ENCODE data around the gene MRTFA.

MRTFA gene

DNA sequence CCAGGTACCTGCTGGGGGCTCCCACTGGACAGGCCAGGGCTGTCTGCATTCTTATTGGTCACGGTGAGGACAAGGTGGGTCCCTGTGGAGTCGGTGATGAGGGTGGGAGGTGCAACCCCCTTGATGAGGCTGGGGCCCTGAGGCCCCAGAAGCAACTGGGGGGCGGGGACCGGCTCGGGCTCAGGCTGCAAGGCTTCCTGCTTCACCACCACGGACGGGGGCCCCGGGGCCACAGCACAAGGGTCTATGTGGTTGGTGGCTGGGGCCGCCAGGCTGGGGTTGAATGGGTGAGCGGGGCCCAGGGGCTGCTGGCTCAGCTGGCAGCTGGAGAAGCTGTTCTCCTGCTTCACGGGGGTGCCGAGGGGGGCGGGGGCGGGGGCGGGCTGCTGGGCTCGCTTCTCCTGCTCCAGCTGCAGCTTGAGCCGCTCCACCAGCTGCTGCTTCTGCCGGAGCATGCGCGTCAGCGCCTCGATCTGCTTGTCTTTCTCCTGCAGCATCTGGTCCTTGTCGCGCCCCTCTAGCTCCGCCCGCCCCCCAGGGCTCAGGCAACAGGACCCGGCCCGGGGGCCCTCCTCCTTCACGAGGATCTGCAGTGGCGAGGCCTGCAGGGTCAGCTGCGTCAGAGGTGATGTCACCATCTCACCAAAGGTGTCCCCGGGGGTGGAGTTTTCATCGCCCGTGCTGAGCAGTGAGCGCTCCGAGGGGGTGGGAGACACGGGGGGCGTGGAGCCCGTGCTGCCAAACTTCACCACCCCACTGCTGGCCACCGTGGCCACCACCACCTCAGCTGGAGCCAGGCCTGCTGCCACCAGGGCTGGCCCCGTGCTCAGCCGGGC is 217.9 kb downstream of the MRTFA start:
- H3K27me3 ChIP-seq (ENCODE audit: control insufficient read depth, insufficient read depth, low read length) = no peaks in the 10 kb centered on the region
- H3K4me3 ChIP-seq (ENCODE audit: low read length) = no peak overlapping the region
- no peaks in the 10 kb centered on the region for H3K9me3 ChIP-seq (ENCODE audit: control insufficient read depth, low read length)
- no peak overlapping the region for H3K9ac ChIP-seq (ENCODE audit: low read length)
- H3K4me1 ChIP-seq (ENCODE audit: control insufficient read depth, insufficient read depth, low read length) = peaks cover 15% of the 10 kb centered on the region
- H3K36me3 ChIP-seq (ENCODE audit: control insufficient read depth, insufficient read depth, low read length) = peaks cover 48% of the 10 kb centered on the region

GRCh38 chr22:40417881-40418280 is 218.6 kb downstream of the MRTFA start:
- Histone ChIP-seq H3K4me1 (ENCODE audit: control insufficient read depth, insufficient read depth, low read length) (peaks cover 15% of the 10 kb centered on the region), H3K9ac (ENCODE audit: low read length) (no peak overlapping the region), H3K4me3 (ENCODE audit: low read length) (no peak overlapping the region), H3K36me3 (ENCODE audit: control insufficient read depth, insufficient read depth, low read length) (peaks cover 43% of the 10 kb centered on the region), H3K9me3 (ENCODE audit: control insufficient read depth, low read length) (no peaks in the 10 kb centered on the region), H3K27me3 (ENCODE audit: control insufficient read depth, insufficient read depth, low read length) (no peaks in the 10 kb centered on the region)

GRCh38 chr22:40417041-40417440 is 219.5 kb downstream of the MRTFA start:
- peaks cover 37% of the 10 kb centered on the region for H3K36me3 ChIP-seq (ENCODE audit: control insufficient read depth, insufficient read depth, low read length)
- no peak overlapping the region for H3K4me3 ChIP-seq (ENCODE audit: low read length)
- H3K4me1 ChIP-seq (ENCODE audit: control insufficient read depth, insufficient read depth, low read length) = peaks cover 15% of the 10 kb centered on the region

GRCh38 chr22:40416636-40417035 is 219.9 kb downstream of the MRTFA start:
- H3K27me3 ChIP-seq (ENCODE audit: control insufficient read depth, insufficient read depth, low read length) = no peaks in the 10 kb centered on the region
- peaks cover 15% of the 10 kb centered on the region for H3K4me1 ChIP-seq (ENCODE audit: control insufficient read depth, insufficient read depth, low read length)
- no peak overlapping the region for H3K9ac ChIP-seq (ENCODE audit: low read length)
- no peak overlapping the region for H3K4me3 ChIP-seq (ENCODE audit: low read length)
- peaks cover 37% of the 10 kb centered on the region for H3K36me3 ChIP-seq (ENCODE audit: control insufficient read depth, insufficient read depth, low read length)
- H3K9me3 ChIP-seq (ENCODE audit: control insufficient read depth, low read length) = no peaks in the 10 kb centered on the region

More at GRCh38 chr22:40417041-40417440, 219.5 kb downstream of the MRTFA start:
- no peak overlapping the region for H3K9ac ChIP-seq (ENCODE audit: low read length)
- no peaks in the 10 kb centered on the region for H3K9me3 ChIP-seq (ENCODE audit: control insufficient read depth, low read length)
- no peaks in the 10 kb centered on the region for H3K27me3 ChIP-seq (ENCODE audit: control insufficient read depth, insufficient read depth, low read length)

DNA sequence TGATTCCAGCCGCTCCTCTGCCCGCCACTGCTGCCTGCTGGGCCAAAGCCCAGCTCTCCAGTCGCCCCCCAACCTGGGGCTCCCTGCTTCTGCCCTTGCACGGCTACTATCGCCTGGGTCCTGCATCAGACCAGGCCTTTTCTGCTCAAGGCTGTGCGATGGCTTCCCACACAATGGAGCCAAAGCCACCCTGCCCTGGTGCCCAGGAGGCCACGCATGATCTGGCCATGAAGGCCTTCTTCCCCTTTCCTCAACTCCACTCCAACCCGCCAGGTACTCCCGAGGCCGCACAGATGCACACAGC is 220.3 kb downstream of the MRTFA start:
- H3K27me3 ChIP-seq (ENCODE audit: control insufficient read depth, insufficient read depth, low read length) = no peaks in the 10 kb centered on the region
- no peak overlapping the region for H3K9ac ChIP-seq (ENCODE audit: low read length)
- peaks cover 37% of the 10 kb centered on the region for H3K36me3 ChIP-seq (ENCODE audit: control insufficient read depth, insufficient read depth, low read length)
- H3K4me3 ChIP-seq (ENCODE audit: low read length) = no peak overlapping the region
- H3K9me3 ChIP-seq (ENCODE audit: control insufficient read depth, low read length) = no peaks in the 10 kb centered on the region
- H3K4me1 ChIP-seq (ENCODE audit: control insufficient read depth, insufficient read depth, low read length) = peaks cover 15% of the 10 kb centered on the region

DNA sequence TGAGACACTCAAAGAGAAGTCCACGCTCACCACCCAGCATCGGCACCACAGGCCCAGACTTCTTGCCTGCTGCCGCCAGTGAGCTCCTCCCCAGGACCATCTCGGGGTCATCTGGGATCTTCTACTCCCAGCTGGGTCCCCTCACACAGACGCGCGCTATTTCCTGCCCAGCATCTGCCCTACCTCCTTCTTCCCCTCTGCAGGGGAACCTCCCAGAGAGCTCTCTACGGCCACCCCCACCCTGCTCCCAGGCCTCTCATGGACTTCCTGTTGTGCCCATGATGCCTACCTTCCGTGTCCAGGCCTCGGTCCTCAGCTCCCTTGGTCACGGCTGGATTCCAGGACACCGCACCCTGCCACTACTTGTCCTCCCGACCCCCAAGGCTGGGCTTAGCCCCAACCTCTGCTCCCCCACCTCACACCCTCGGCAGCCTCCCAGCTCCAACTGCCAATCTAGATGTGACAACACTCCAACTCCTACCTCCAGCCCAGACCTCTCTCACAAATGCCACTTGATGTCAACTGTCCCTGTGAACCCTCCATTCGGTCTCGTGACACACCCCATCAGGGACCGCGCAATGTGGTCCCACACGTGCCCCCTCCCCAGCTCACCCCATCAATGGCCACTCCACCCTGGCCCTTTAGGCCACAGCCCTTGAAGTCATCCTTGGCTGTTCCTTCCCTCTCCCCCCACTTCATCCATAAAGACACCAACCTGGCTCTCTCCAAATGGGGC is 220.8 kb downstream of the MRTFA start:
- Histone ChIP-seq H3K9me3 (ENCODE audit: control insufficient read depth, low read length) (no peaks in the 10 kb centered on the region), H3K4me3 (ENCODE audit: low read length) (no peak overlapping the region), H3K27me3 (ENCODE audit: control insufficient read depth, insufficient read depth, low read length) (no peaks in the 10 kb centered on the region), H3K4me1 (ENCODE audit: control insufficient read depth, insufficient read depth, low read length) (peaks cover 17% of the 10 kb centered on the region), H3K9ac (ENCODE audit: low read length) (peak overlapping the region; percentile 8), H3K36me3 (ENCODE audit: control insufficient read depth, insufficient read depth, low read length) (peaks cover 37% of the 10 kb centered on the region)

DNA sequence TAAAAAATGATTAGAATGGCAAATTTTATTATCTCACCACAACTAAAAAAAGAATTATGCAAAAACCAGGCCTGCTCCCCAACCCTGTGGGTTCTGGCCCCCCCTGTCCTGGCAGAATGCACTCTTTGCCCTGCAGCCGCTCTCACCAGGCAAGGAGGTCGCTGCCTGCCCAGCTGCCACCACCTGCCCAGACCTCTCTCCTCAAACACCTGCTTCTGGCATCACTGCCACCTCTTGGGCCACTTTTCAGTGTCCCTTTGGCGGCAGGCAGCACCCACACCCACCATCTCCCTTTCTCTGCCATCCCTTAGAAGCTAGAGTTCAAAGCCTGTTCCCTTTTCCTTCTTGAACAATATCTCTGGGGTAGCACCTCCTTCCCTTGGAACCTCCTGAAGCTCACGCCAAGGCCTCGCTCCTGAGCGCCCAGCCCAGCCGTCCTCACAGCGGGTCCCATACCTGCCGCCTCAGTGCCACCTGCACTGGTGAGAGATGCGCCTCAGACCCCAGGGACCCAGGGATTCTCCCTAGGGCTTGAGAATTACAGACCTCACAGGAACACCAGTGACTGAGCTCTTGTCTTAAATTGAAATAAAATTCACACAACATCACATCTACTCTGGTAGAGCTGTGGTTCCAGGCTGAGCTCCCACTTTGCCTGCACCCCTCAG is 221.5 kb downstream of the MRTFA start:
- Histone ChIP-seq H3K36me3 (ENCODE audit: control insufficient read depth, insufficient read depth, low read length) (peaks cover 32% of the 10 kb centered on the region), H3K4me3 (ENCODE audit: low read length) (no peak overlapping the region), H3K9me3 (ENCODE audit: control insufficient read depth, low read length) (no peaks in the 10 kb centered on the region), H3K27me3 (ENCODE audit: control insufficient read depth, insufficient read depth, low read length) (no peaks in the 10 kb centered on the region), H3K9ac (ENCODE audit: low read length) (peak overlapping the region; percentile 8), H3K4me1 (ENCODE audit: control insufficient read depth, insufficient read depth, low read length) (peaks cover 24% of the 10 kb centered on the region)

DNA sequence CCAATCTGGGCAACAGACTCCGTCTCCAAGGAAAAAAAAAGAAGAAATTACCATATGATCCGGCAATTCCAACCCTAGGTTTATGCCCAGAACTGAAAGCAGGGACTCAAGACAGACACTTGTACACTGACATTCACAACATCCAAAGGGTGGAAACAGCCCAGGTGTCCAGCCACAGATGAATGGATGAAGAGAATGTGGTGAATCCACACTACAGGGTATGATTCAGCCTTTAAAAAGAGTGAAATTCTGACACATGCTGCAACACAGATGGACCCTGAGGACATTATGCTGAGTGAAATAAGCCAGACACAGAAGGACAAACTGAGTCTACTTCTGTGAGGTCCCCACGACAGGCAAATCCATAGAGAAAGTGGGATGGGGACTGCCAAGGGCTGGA is 222.2 kb downstream of the MRTFA start:
- no peak overlapping the region for H3K4me3 ChIP-seq (ENCODE audit: low read length)
- no peak overlapping the region for H3K9ac ChIP-seq (ENCODE audit: low read length)
- H3K27me3 ChIP-seq (ENCODE audit: control insufficient read depth, insufficient read depth, low read length) = no peaks in the 10 kb centered on the region
- peaks cover 31% of the 10 kb centered on the region for H3K4me1 ChIP-seq (ENCODE audit: control insufficient read depth, insufficient read depth, low read length)
- H3K9me3 ChIP-seq (ENCODE audit: control insufficient read depth, low read length) = no peaks in the 10 kb centered on the region
- H3K36me3 ChIP-seq (ENCODE audit: control insufficient read depth, insufficient read depth, low read length) = peaks cover 32% of the 10 kb centered on the region

DNA sequence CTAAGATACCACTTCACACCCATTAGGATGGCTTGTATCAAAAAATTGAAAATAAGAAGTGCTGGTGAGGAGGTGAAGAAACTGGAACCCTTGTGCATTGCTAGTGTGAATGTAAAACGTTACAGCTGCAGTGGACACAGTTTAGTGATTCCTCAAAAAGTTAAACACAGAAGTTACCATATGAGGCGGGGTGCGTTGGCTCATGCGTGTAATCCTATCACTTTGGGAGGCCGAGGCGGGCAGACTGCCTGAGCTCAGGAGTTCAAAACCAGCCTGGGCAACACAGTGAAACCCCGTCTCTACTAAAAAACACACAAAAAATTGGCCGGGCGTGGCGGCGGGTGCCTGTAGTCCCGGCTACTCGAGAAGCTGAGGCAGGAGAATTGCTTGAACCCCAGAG is 222.6 kb downstream of the MRTFA start:
- H3K9me3 ChIP-seq (ENCODE audit: control insufficient read depth, low read length) = no peaks in the 10 kb centered on the region
- H3K9ac ChIP-seq (ENCODE audit: low read length) = no peak overlapping the region
- peaks cover 35% of the 10 kb centered on the region for H3K4me1 ChIP-seq (ENCODE audit: control insufficient read depth, insufficient read depth, low read length)
- no peaks in the 10 kb centered on the region for H3K27me3 ChIP-seq (ENCODE audit: control insufficient read depth, insufficient read depth, low read length)
- H3K36me3 ChIP-seq (ENCODE audit: control insufficient read depth, insufficient read depth, low read length) = peaks cover 33% of the 10 kb centered on the region
- H3K4me3 ChIP-seq (ENCODE audit: low read length) = no peak overlapping the region

DNA sequence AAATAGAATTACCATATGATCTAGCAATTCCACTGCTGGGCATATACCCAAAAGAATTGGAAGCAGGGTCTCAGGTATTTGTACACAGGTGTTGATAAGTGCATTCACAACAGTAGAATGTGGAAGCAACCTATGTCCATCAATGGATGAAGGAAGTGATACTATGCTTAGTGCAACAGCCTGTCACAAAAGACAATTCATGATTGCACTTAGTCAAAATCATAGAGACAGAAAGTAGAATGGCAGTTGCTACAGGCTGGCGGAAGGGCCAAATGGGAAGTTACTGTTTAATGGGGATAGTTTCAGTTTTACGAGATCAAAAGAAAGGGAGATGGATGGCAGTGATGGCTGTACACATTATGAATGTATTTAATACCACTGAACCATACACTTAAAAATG is 224.1 kb downstream of the MRTFA start:
- Histone ChIP-seq H3K9ac (ENCODE audit: low read length) (no peak overlapping the region), H3K4me1 (ENCODE audit: control insufficient read depth, insufficient read depth, low read length) (peaks cover 44% of the 10 kb centered on the region)

DNA sequence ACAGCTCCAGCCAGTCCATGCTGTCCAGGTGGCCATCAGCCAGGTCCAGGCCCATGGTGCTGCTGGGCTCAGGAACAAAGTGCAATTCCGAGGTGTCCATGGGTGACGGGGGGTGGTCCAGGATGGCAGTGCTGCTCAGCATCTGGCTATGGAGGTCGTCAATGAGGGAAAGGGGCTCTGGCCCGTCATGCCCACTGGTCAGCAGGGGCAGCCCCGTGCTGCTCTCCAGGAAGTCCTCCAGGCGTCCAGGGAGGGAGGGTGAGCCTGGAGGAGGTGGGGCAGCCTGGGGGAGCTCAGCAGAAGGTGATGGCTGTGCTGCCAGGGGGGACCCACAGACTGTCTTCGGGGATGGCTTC is 225.0 kb downstream of the MRTFA start:
- H3K9ac ChIP-seq (ENCODE audit: low read length) = no peak overlapping the region
- peaks cover 33% of the 10 kb centered on the region for H3K36me3 ChIP-seq (ENCODE audit: control insufficient read depth, insufficient read depth, low read length)
- H3K27me3 ChIP-seq (ENCODE audit: control insufficient read depth, insufficient read depth, low read length) = no peaks in the 10 kb centered on the region
- H3K9me3 ChIP-seq (ENCODE audit: control insufficient read depth, low read length) = no peaks in the 10 kb centered on the region
- no peak overlapping the region for H3K4me3 ChIP-seq (ENCODE audit: low read length)
- H3K4me1 ChIP-seq (ENCODE audit: control insufficient read depth, insufficient read depth, low read length) = peaks cover 43% of the 10 kb centered on the region

More for the DNA sequence above, 224.1 kb downstream of the MRTFA start:
- Histone ChIP-seq H3K4me3 (ENCODE audit: low read length) (no peak overlapping the region), H3K36me3 (ENCODE audit: control insufficient read depth, insufficient read depth, low read length) (peaks cover 38% of the 10 kb centered on the region), H3K27me3 (ENCODE audit: control insufficient read depth, insufficient read depth, low read length) (no peaks in the 10 kb centered on the region), H3K9me3 (ENCODE audit: control insufficient read depth, low read length) (no peaks in the 10 kb centered on the region)

All from mucosa of stomach (tissue), 1 donor.